SK-N-SH (cell line): Measurements from ENCODE around the gene PZP. TPM values are rescaled to one million over a fixed set of nuclear protein-coding genes. Genes with fewer than 3 reads are reported as not detected.

Experiments
- CTCF ChIA-PET: fragments of 300-600, 350-600 bp; formaldehyde crosslinking; extraction: SDS; loops from one replicate; lab custom pipeline; 2021; lab: Yijun Ruan, JAX
- POLR2A ChIA-PET: fragments of 350-600 bp; sonication (Branson Sonifier 250); formaldehyde crosslinking; extraction: SDS; loops from one replicate; lab custom pipeline; 2020; ENCODE audit warnings: antibody characterized with exemption, inconsistent platforms; lab: Yijun Ruan, JAX
- DNase-seq: peaks from one replicate; pipeline ENCODE4 v3.0.0; 2012
- H2AFZ ChIP-seq: fragments of 200-600 bp; sonication (generic); 2 replicates; pipeline ENCODE4 v1.8.1; 2016; ENCODE audit warnings: antibody characterized with exemption, mild to moderate bottlenecking, low read depth
- H3F3A ChIP-seq: fragments of 200-600 bp; sonication (generic); replicated peaks from 2 replicates; pipeline ENCODE3; 2016; ENCODE audit warnings: antibody characterized with exemption, mild to moderate bottlenecking; ENCODE audit not compliant: insufficient read depth
- H3K27ac ChIP-seq, 2 experiments: fragments of 200-500 bp in 1 of 2; fragments of 200-600 bp in 1 of 2; sonication (Bioruptor generic) in 1 of 2; sonication (generic), shearing (Covaris generic) in 1 of 2; 2 replicates each; pipeline versions ENCODE4 v1.5.1 to v1.6.1; 2014 to 2016; ENCODE audit warnings: low read depth in 2 of 2, inconsistent platforms in 1 of 2, low read length in 1 of 2, mild to moderate bottlenecking in 1 of 2, mixed read lengths in 1 of 2
- H3K27me3 ChIP-seq: fragments of 200-600 bp; sonication (generic), shearing (Covaris generic); 2 replicates; pipeline ENCODE4 v1.6.1; 2016; ENCODE audit warnings: mixed run types; ENCODE audit not compliant: insufficient read depth
- H3K36me3 ChIP-seq, 2 experiments: fragments of 200-500 bp in 1 of 2; fragments of 200-600 bp in 1 of 2; sonication (Bioruptor generic) in 1 of 2; sonication (generic) in 1 of 2; replicated peaks in 1 of 2; 2 replicates each; pipeline versions ENCODE3 to v1.5.1; 2014 to 2016; ENCODE audit warnings: low read length in 1 of 2, mild to moderate bottlenecking in 1 of 2; ENCODE audit not compliant: insufficient read depth in 2 of 2, control insufficient read depth in 1 of 2
- H3K4me1 ChIP-seq, 2 experiments: fragments of 200-500 bp in 1 of 2; fragments of 200-600 bp in 1 of 2; sonication (Bioruptor generic) in 1 of 2; sonication (generic), shearing (Covaris generic) in 1 of 2; 2 replicates each; pipeline versions ENCODE4 v1.5.1 to v1.6.1; 2014 to 2016; ENCODE audit warnings: low read depth in 1 of 2, low read length in 1 of 2, mixed run types in 1 of 2; ENCODE audit not compliant: insufficient read depth in 2 of 2, control insufficient read depth in 1 of 2
- H3K4me2 ChIP-seq: fragments of 200-600 bp; sonication (generic), shearing (Covaris generic); 2 replicates; pipeline ENCODE4 v1.6.1; 2017; ENCODE audit warnings: mixed run types
- H3K4me3 ChIP-seq, 2 experiments: fragments of 200-500 bp in 1 of 2; fragments of 200-600 bp in 1 of 2; sonication (Bioruptor generic) in 1 of 2; sonication (generic), shearing (Covaris generic) in 1 of 2; 2 replicates each; pipeline versions ENCODE4 v1.5.1 to v1.8.1; 2014 to 2016; ENCODE audit warnings: low read depth in 2 of 2, inconsistent platforms in 1 of 2, low read length in 1 of 2, mild to moderate bottlenecking in 1 of 2, mixed read lengths in 1 of 2, moderate library complexity in 1 of 2
- H3K79me2 ChIP-seq: fragments of 200-600 bp; sonication (generic); 2 replicates; pipeline ENCODE4 v1.8.1; 2017; ENCODE audit warnings: mild to moderate bottlenecking; ENCODE audit not compliant: insufficient read depth
- H3K9ac ChIP-seq: fragments of 200-600 bp; sonication (generic); 2 replicates; pipeline ENCODE4 v1.6.1; 2017; ENCODE audit warnings: mixed run types
- H3K9me2 ChIP-seq: fragments of 200-600 bp; sonication (generic); 2 replicates; pipeline ENCODE4 v1.6.1; 2017; ENCODE audit warnings: mixed run types
- H3K9me3 ChIP-seq: fragments of 200-600 bp; sonication (generic); 2 replicates; pipeline ENCODE4 v1.6.1; 2017; ENCODE audit warnings: mixed run types, mild to moderate bottlenecking, moderate library complexity
- H4K20me1 ChIP-seq: fragments of 200-600 bp; sonication (generic); 2 replicates; pipeline ENCODE4 v1.6.1; 2017; ENCODE audit warnings: mild to moderate bottlenecking, mixed run types; ENCODE audit not compliant: insufficient read depth
- WGBS: methylation state at CpG from one replicate; pipeline ENCODE4 v1.1.6; 2017; ENCODE audit warnings: low lambda C conversion rate; 5-methylcytosine and 5-hydroxymethylcytosine counted together
- polyA plus RNA-seq, 3 experiments: library from polyadenylated mRNA; depleted of rRNA; stranded (reverse); fragments of >200 nt; gene quantifications; 2 replicates each; pipeline ENCODE4 v1.2.3, GENCODE V29; 2012
- TF ChIP-seq, protein P1 (sequence below): IDR thresholded peaks from 2 replicates; pipeline ENCODE4 v1.4.0; 2012; ENCODE audit warnings: low read depth
- TF ChIP-seq, protein P2 (sequence below): IDR thresholded peaks from 2 replicates; pipeline ENCODE4 v1.4.0; 2012; ENCODE audit warnings: low read depth, borderline replicate concordance

The PZP gene
- polyA plus RNA-seq, 1 of the 3 experiments (the other 2 are of a cell fraction) = not detected

DNA sequence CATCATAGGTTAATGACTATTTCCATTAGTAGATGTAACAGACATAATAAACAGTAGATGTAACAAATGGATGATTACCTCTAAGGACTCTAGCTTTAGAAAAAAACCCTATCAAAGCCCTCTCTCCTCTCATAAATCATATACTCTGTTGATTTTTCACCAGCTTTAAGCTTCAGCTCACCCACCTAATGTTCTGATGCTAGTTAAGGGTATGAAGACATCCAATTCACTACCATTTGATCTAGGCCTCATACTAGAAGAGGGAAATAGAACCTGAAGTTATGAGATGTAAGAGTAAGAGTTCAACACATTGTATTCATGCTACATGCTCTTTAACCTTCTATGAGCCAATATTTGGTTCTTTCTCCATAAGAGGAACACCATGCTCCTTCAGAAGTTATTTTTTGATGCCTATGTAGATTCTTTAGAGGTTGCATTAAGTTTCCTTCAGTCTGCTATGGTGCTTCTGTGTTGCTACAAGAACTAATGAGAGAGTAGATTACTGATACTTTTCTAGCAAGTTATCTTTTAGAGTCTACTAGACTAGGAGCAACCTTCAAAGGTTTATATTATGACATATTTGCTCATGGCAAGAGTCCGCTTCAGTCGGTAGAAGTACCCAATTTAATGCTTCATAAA is 108.5 kb downstream of the PZP start:
- no peak for DNase-seq
- H3K36me3 ChIP-seq = no peaks in the 10 kb centered on the region
- H3K9ac ChIP-seq = no peak overlapping the region
- no peaks in the 10 kb centered on the region for H3K4me1 ChIP-seq
- H3K79me2 ChIP-seq = no peaks in the 10 kb centered on the region
- TF ChIP-seq, protein P1, sequence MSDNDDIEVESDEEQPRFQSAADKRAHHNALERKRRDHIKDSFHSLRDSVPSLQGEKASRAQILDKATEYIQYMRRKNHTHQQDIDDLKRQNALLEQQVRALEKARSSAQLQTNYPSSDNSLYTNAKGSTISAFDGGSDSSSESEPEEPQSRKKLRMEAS = no peak
- TF ChIP-seq, protein P2, sequence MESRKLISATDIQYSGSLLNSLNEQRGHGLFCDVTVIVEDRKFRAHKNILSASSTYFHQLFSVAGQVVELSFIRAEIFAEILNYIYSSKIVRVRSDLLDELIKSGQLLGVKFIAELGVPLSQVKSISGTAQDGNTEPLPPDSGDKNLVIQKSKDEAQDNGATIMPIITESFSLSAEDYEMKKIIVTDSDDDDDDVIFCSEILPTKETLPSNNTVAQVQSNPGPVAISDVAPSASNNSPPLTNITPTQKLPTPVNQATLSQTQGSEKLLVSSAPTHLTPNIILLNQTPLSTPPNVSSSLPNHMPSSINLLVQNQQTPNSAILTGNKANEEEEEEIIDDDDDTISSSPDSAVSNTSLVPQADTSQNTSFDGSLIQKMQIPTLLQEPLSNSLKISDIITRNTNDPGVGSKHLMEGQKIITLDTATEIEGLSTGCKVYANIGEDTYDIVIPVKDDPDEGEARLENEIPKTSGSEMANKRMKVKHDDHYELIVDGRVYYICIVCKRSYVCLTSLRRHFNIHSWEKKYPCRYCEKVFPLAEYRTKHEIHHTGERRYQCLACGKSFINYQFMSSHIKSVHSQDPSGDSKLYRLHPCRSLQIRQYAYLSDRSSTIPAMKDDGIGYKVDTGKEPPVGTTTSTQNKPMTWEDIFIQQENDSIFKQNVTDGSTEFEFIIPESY = no peak
- H3K9me3 ChIP-seq = no peaks in the 10 kb centered on the region
- no peaks in the 10 kb centered on the region for H3K27me3 ChIP-seq
- ChIA-PET CTCF (no interaction called here), POLR2A (no interaction called here)
- no peaks in the 10 kb centered on the region for H4K20me1 ChIP-seq
- no peak overlapping the region for H2AFZ ChIP-seq
- H3K4me3 ChIP-seq = no peak overlapping the region
- no peak overlapping the region for H3K27ac ChIP-seq
- 88% methylated on average over 2 of the region's 2 CpGs for WGBS
- H3K9me2 ChIP-seq = no peaks in the 10 kb centered on the region
- no peak overlapping the region for H3K4me2 ChIP-seq
- H3F3A ChIP-seq = no peaks in the 10 kb centered on the region

Other genes starting within 250 kb of the PZP start
- gene KLRG1, start 218.8 kb downstream of the PZP start, polyA plus RNA-seq (2012; rRNA removed) = 5.1 and 8.1 TPM in 2 replicates
- 0.02 TPM in 1 of 2 replicates, not detected in the other for gene A2M, start 92.5 kb downstream of the PZP start, polyA plus RNA-seq (2012; rRNA removed)